Endometrium (tissue), 2 donors: ENCODE data around the gene TBC1D22A.
A peak's percentile ranks its signal among the peaks of the same experiment; 100 is the strongest.

Source experiments
- FAIRE-seq: peaks from 2 replicates; lab custom pipeline; 2012; peaks lifted over from hg19 to GRCh38; lab: Jason Lieb, UNC
- donor health status: control.
- donor health status: control.

The TBC1D22A gene

GRCh38 chr22:46887978-46888377 is 125.5 kb downstream of the TBC1D22A start:
- no peak for FAIRE-seq

GRCh38 chr22:46890819-46891218 is 128.4 kb downstream of the TBC1D22A start:
- no peak for FAIRE-seq

- peak; percentile 51 for FAIRE-seq
These were observed 129.0 kb downstream of the TBC1D22A start for GRCh38 chr22:46891382-46891951.

- FAIRE-seq, result no peak
These were observed 130.4 kb downstream of the TBC1D22A start for GRCh38 chr22:46892866-46893265.

GRCh38 chr22:46893281-46894020 is 131.0 kb downstream of the TBC1D22A start:
- FAIRE-seq, result no peak

- no peak for FAIRE-seq
These were observed 131.7 kb downstream of the TBC1D22A start for GRCh38 chr22:46894081-46894671.

- no peak for FAIRE-seq
These were observed 132.6 kb downstream of the TBC1D22A start for GRCh38 chr22:46894851-46895640.

- no peak for FAIRE-seq
These were observed 133.3 kb downstream of the TBC1D22A start for GRCh38 chr22:46895753-46896152.

- FAIRE-seq, result no peak
These were observed 133.7 kb downstream of the TBC1D22A start for GRCh38 chr22:46896166-46896565.

- no peak for FAIRE-seq
These were observed 134.3 kb downstream of the TBC1D22A start for GRCh38 chr22:46896568-46897245.

- FAIRE-seq, result no peak
These were observed 134.8 kb downstream of the TBC1D22A start for GRCh38 chr22:46897246-46897623.

GRCh38 chr22:46900549-46900948 is 138.1 kb downstream of the TBC1D22A start:
- no peak for FAIRE-seq

- FAIRE-seq, result no peak
These were observed 140.0 kb downstream of the TBC1D22A start for GRCh38 chr22:46902436-46902835.

- no peak for FAIRE-seq
These were observed 140.8 kb downstream of the TBC1D22A start for GRCh38 chr22:46902998-46903916.

- no peak for FAIRE-seq
These were observed 143.0 kb downstream of the TBC1D22A start for GRCh38 chr22:46905415-46905814.

GRCh38 chr22:46905834-46906233 is 143.4 kb downstream of the TBC1D22A start:
- FAIRE-seq, result no peak

- FAIRE-seq, result no peak
These were observed 144.0 kb downstream of the TBC1D22A start for GRCh38 chr22:46906326-46907045.

GRCh38 chr22:46907241-46908215 is 145.1 kb downstream of the TBC1D22A start:
- FAIRE-seq, result no peak

GRCh38 chr22:46908641-46909107 is 146.2 kb downstream of the TBC1D22A start:
- FAIRE-seq, result no peak
